Heart left ventricle (tissue), 13 donors: ENCODE measurements around the gene CDON.

ENCODE experiments used
- POLR2A ChIP-seq, 2 donors: fragments of 450-650 bp; IDR thresholded peaks; one replicate each; pipeline ENCODE4 v1.6.1; 2017; ENCODE audit warnings: antibody characterized with exemption in 2 of 2, mild to moderate bottlenecking in 2 of 2, moderate library complexity in 2 of 2
- TF ChIP-seq, protein P1 (sequence below), 12 donors: fragments of 200-600 bp; sonication (generic) in 4 of 12; IDR thresholded peaks; one replicate each; pipeline versions ENCODE4 v1.5.0 to v1.8.0; 2018 to 2022; ENCODE audit warnings: antibody characterized with exemption in 12 of 12, mild to moderate bottlenecking in 5 of 12
- donor health status: ischemic (EF 13 %, LVEDD 7.1; RV severe dilation, severe dysfunction).
- donor health status: DM: no; HTN: yes; CAD: no.
- donor health status: DM: no; HTN: no; CAD: no.
- donor health status: ischemic (EF 25% LVEDD 6.9; RV normal size, moderate dysfunction).
- donor health status: ischemic (EF 25% LVEDD 5.7; RV mildly dilated, moderate dysfunction).
- donor health status: ischemic (EF 35%, LVEDD 5.7; RV mildly dilated, moderate dysfunction).
- donor health status: nonischemic (EF 11% LVEDD 7.7; RV severe dilation, severe dysfunction).
- donor health status: DM: yes; HTN: yes; CAD: no.
- donor health status: PGD.
- donor health status: ischemic (EF 29% LVEDD 5.4; RV normal size, mild dysfunction).
- donor health status: nonischemic (EF 23%, LVEDD 6.1; RV moderate dilation, normal function).

DNA sequence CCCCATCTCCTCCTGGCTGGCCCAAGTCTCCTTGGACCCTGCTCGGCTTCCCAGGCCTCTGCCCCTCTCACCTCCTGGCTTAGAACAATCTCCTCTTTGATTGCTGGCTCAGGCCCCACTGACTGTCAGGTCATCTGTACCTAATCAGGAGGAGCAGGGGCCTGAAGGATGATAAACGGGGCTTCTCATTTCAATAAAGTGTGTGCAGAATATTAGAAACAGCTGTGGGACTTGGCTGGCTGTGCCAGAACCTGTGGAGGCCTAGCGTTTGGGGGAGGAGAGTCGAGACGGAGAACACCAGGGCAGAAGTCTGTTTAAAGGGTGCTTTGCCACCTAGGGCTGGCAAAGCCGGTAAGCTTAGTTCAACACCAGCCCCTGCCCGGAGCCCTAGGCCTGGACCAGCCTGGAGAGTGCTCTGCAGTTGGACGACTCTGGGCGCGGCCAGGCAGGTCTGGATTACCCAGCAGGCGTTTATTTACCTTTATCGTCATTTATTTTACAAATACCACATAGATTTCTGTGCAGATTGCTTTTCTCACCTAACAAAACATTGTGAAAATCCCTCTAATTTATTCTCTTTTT is 127.0 kb downstream of the CDON start:
- TF ChIP-seq, protein P1, sequence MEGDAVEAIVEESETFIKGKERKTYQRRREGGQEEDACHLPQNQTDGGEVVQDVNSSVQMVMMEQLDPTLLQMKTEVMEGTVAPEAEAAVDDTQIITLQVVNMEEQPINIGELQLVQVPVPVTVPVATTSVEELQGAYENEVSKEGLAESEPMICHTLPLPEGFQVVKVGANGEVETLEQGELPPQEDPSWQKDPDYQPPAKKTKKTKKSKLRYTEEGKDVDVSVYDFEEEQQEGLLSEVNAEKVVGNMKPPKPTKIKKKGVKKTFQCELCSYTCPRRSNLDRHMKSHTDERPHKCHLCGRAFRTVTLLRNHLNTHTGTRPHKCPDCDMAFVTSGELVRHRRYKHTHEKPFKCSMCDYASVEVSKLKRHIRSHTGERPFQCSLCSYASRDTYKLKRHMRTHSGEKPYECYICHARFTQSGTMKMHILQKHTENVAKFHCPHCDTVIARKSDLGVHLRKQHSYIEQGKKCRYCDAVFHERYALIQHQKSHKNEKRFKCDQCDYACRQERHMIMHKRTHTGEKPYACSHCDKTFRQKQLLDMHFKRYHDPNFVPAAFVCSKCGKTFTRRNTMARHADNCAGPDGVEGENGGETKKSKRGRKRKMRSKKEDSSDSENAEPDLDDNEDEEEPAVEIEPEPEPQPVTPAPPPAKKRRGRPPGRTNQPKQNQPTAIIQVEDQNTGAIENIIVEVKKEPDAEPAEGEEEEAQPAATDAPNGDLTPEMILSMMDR (IDR thresholded peaks at IDR 0.05), result no peak
- TF ChIP-seq POLR2A (IDR thresholded peaks at IDR 0.05), result no peak
